GM23338 (cell line): ENCODE measurements around the gene PSMB7. TPM values are rescaled to one million over a fixed set of nuclear protein-coding genes. Genes with fewer than 3 reads are reported as not detected.

Experiments used
- ATAC-seq: fragments of 200-7000 bp; cut with Tn5 transposase; 3 replicates; pipeline ENCODE4 v1.9.1; 2020
- DNase-seq: peaks from one replicate; pipeline ENCODE4 v3.0.0-alpha.2; 2015; ENCODE audit warnings: low spot score
- H2AFZ ChIP-seq: fragments of 200-600 bp; sonication (generic); 2 replicates; pipeline ENCODE4 v1.8.0; 2016; ENCODE audit warnings: antibody characterized with exemption, mild to moderate bottlenecking, moderate library complexity
- H3F3A ChIP-seq: fragments of 200-600 bp; sonication (generic); replicated peaks from 2 replicates; pipeline ENCODE4 v1.8.0; 2017; ENCODE audit warnings: antibody characterized with exemption, mixed run types, low read depth
- H3K27ac ChIP-seq: fragments of 200-600 bp; sonication (generic); 2 replicates; pipeline ENCODE4 v1.6.1; 2016; ENCODE audit warnings: low read depth
- H3K27me3 ChIP-seq: fragments of 200-600 bp; sonication (generic); 2 replicates; pipeline ENCODE4 v1.8.0; 2016; ENCODE audit warnings: mild to moderate bottlenecking, mixed run types, moderate library complexity; ENCODE audit not compliant: insufficient read depth
- H3K36me3 ChIP-seq: fragments of 200-600 bp; sonication (generic); 2 replicates; pipeline ENCODE4 v1.8.0; 2016; ENCODE audit warnings: mild to moderate bottlenecking; ENCODE audit not compliant: insufficient read depth
- H3K4me1 ChIP-seq: fragments of 200-600 bp; sonication (generic); 2 replicates; pipeline ENCODE4 v1.8.0; 2016; ENCODE audit warnings: mild to moderate bottlenecking, moderate library complexity; ENCODE audit not compliant: insufficient read depth
- H3K4me2 ChIP-seq: fragments of 200-600 bp; sonication (generic); 2 replicates; pipeline ENCODE4 v1.7.1; 2017; ENCODE audit warnings: mixed run types
- H3K4me3 ChIP-seq: fragments of 200-600 bp; sonication (generic); 2 replicates; pipeline ENCODE4 v1.6.1; 2016; ENCODE audit warnings: mixed run types
- H3K79me2 ChIP-seq: fragments of 200-600 bp; sonication (generic); replicated peaks from 2 replicates; pipeline ENCODE4 v1.8.0; 2017; ENCODE audit warnings: mild to moderate bottlenecking; ENCODE audit not compliant: insufficient read depth
- H3K9me2 ChIP-seq: fragments of 200-600 bp; sonication (generic); 2 replicates; pipeline ENCODE4 v1.8.0; 2017; ENCODE audit not compliant: insufficient read depth
- H4K20me1 ChIP-seq: fragments of 200-600 bp; sonication (generic); replicated peaks from 2 replicates; pipeline ENCODE4 v1.8.0; 2017; ENCODE audit warnings: mild to moderate bottlenecking; ENCODE audit not compliant: insufficient read depth
- H3K27ac Mint-ChIP-seq: 2 replicates; pipeline ENCODE4 v1.8.0; 2020; ENCODE audit warnings: inconsistent platforms, mild to moderate bottlenecking, moderate library complexity, mixed read lengths
- H3K27me3 Mint-ChIP-seq: 3 replicates; pipeline ENCODE4 v1.8.0; 2022; ENCODE audit warnings: low read depth, mild to moderate bottlenecking, moderate library complexity, mixed read lengths, inconsistent platforms; ENCODE audit not compliant: insufficient read depth, poor library complexity
- H3K36me3 Mint-ChIP-seq: 3 replicates; pipeline ENCODE4 v1.8.0; 2021; ENCODE audit warnings: low read depth, mild to moderate bottlenecking, inconsistent platforms, moderate library complexity, mixed read lengths
- H3K4me1 Mint-ChIP-seq: 3 replicates; pipeline ENCODE4 v1.8.0; 2020; ENCODE audit warnings: mild to moderate bottlenecking, inconsistent platforms, mixed read lengths
- H3K4me3 Mint-ChIP-seq: 3 replicates; pipeline ENCODE4 v1.8.0; 2021; ENCODE audit warnings: moderate library complexity, mild to moderate bottlenecking, inconsistent platforms, mixed read lengths
- H3K9me3 Mint-ChIP-seq: 3 replicates; pipeline ENCODE4 v1.8.0; 2020; ENCODE audit warnings: moderate library complexity, mild to moderate bottlenecking, inconsistent platforms, mixed read lengths
- CREB1 ChIP-seq: fragments of 250-450 bp; sonication (Bioruptor Pico); IDR thresholded peaks from 2 replicates; pipeline ENCODE4 v1.5.0; 2020; ENCODE audit warnings: low read depth, mild to moderate bottlenecking, moderate library complexity
- CTCF ChIP-seq, 2 experiments: fragments of 200-600 bp in 1 of 2; sonication (generic) in 1 of 2; conservative IDR thresholded peaks; 2 replicates each; pipeline versions ENCODE4 v1.5.1 to v1.6.1; 2016 to 2017; ENCODE audit warnings: antibody characterized with exemption in 2 of 2, low read depth in 2 of 2, mild to moderate bottlenecking in 2 of 2, moderate library complexity in 1 of 2
- ETS1 ChIP-seq: IDR thresholded peaks from 2 replicates; pipeline ENCODE4 v1.6.1; 2016; ENCODE audit warnings: antibody characterized with exemption
- EZH2 ChIP-seq: fragments of 200-600 bp; sonication (generic); IDR thresholded peaks from one replicate; pipeline ENCODE4 v1.8.0; 2017; ENCODE audit warnings: antibody characterized with exemption, mild to moderate bottlenecking, low read depth; ENCODE audit not compliant: unreplicated experiment
- EZH2phosphoT487 ChIP-seq: fragments of 200-600 bp; sonication (generic); IDR thresholded peaks from one replicate; pipeline ENCODE4 v1.8.1; 2018; ENCODE audit warnings: antibody characterized with exemption; ENCODE audit not compliant: unreplicated experiment
- JUNB ChIP-seq: IDR thresholded peaks from one replicate; pipeline ENCODE4 v1.6.1; 2016; ENCODE audit warnings: antibody characterized with exemption; ENCODE audit not compliant: unreplicated experiment
- NANOG ChIP-seq: IDR thresholded peaks from 2 replicates; pipeline ENCODE4 v1.6.1; 2016; ENCODE audit warnings: antibody characterized with exemption, borderline replicate concordance
- POLR2AphosphoS5 ChIP-seq: IDR thresholded peaks from 2 replicates; pipeline ENCODE4 v1.6.1; 2016; ENCODE audit warnings: antibody characterized with exemption, low read depth
- REST ChIP-seq: IDR thresholded peaks from one replicate; pipeline ENCODE4 v1.6.1; 2018; ENCODE audit warnings: antibody characterized with exemption; ENCODE audit not compliant: unreplicated experiment
- STAT1 ChIP-seq: IDR thresholded peaks from one replicate; pipeline ENCODE4 v1.6.1; 2016; ENCODE audit warnings: antibody characterized with exemption; ENCODE audit not compliant: unreplicated experiment
- ZNF114 ChIP-seq: fragments of 250-450 bp; sonication (Bioruptor Pico); IDR thresholded peaks from 2 replicates; pipeline ENCODE4 v1.5.0; 2020; ENCODE audit warnings: mild to moderate bottlenecking, moderate library complexity
- ZNF331 ChIP-seq: fragments of 250-450 bp; sonication (Bioruptor Pico); IDR thresholded peaks from 2 replicates; pipeline ENCODE4 v1.5.0; 2020; ENCODE audit warnings: low read depth, mild to moderate bottlenecking, moderate library complexity
- ZNF462 ChIP-seq: fragments of 250-450 bp; sonication (Bioruptor Pico); IDR thresholded peaks from 2 replicates; pipeline ENCODE4 v1.5.0; 2020; ENCODE audit warnings: mild to moderate bottlenecking, moderate library complexity
- polyA plus RNA-seq: library from polyadenylated mRNA; unstranded; fragments of >200 nt; fragmentation: Nextera tagmentation; extraction: Ambion mirVana; gene quantifications from 2 replicates; pipeline ENCODE4 v1.2.1, GENCODE V29; 2016
- total RNA-seq: library from RNA; depleted of rRNA; stranded (reverse); fragments of >200 nt; shearing (Covaris generic); gene quantifications from 2 replicates; pipeline ENCODE4 v1.2.3, GENCODE V29; 2014

The PSMB7 gene
- total and polyA plus RNA-seq, 2 experiments from 2014 or later, result 255 to 268 TPM

- no peak for ATAC-seq
- no peak overlapping the region for H3K27ac Mint-ChIP-seq
- no peaks in the 10 kb centered on the region for H3K79me2 ChIP-seq
- H3K36me3 ChIP-seq, result no peaks in the 10 kb centered on the region
- H3K27me3 Mint-ChIP-seq, result peaks cover 5% of the 10 kb centered on the region
- H2AFZ ChIP-seq, result no peak overlapping the region
- H3K4me2 ChIP-seq, result no peak overlapping the region
- no peaks in the 10 kb centered on the region for H4K20me1 ChIP-seq
- TF ChIP-seq STAT1 (no peak), NANOG (no peak), EZH2phosphoT487 (no peak), CTCF (conservative IDR thresholded peaks at IDR 0.05; ENCODE audit: low read depth in 2 of 2) (no peak), EZH2 (no peak), ETS1 (no peak), ZNF331 (no peak), REST (no peak), ZNF462 (CRISPR knock-in tag) (no peak), ZNF114 (CRISPR knock-in tag) (no peak), JUNB (no peak), CREB1 (CRISPR knock-in tag) (no peak), POLR2AphosphoS5 (no peak)
- no peak for DNase-seq
- no peak overlapping the region for H3K27ac ChIP-seq
- H3K9me3 Mint-ChIP-seq, result no peaks in the 10 kb centered on the region; the same call in 2 of the 3 replicates
- H3K4me3 Mint-ChIP-seq, result no peak overlapping the region
- no peaks in the 10 kb centered on the region for H3K4me1 ChIP-seq
- no peaks in the 10 kb centered on the region for H3K27me3 ChIP-seq
- H3K9me2 ChIP-seq, result no peaks in the 10 kb centered on the region
- no peaks in the 10 kb centered on the region for H3F3A ChIP-seq
- no peaks in the 10 kb centered on the region for H3K36me3 Mint-ChIP-seq
- H3K4me1 Mint-ChIP-seq, result no peaks in the 10 kb centered on the region; the same call in 2 of the 3 replicates
- no peak overlapping the region for H3K4me3 ChIP-seq
Observed at GRCh38 chr9:124426361-124426760, 11.1 kb upstream of the PSMB7 start.
